Liver (tissue), 9 donors: Measurements from ENCODE around the gene ADORA2B. TPM values are rescaled to one million over a fixed set of nuclear protein-coding genes. Genes with fewer than 3 reads are reported as not detected.

Experiments used
- DNase-seq: peaks from one replicate; pipeline ENCODE4 v3.0.0-alpha.2; 2017; ENCODE audit warnings: low spot score
- H3K27ac ChIP-seq, 2 donors: one replicate each; pipeline ENCODE4 v1.7.0; 2013; ENCODE audit warnings: inconsistent platforms in 2 of 2, low read length in 2 of 2, control low read depth in 1 of 2, low read depth in 1 of 2, mild to moderate bottlenecking in 1 of 2
- H3K27me3 ChIP-seq, 4 donors: one replicate each; pipeline versions ENCODE4 v1.6.1 to v1.7.0; 2013; ENCODE audit warnings: low read length in 3 of 4, inconsistent platforms in 1 of 4, mild to moderate bottlenecking in 1 of 4, moderate library complexity in 1 of 4; ENCODE audit not compliant: control insufficient read depth in 4 of 4, insufficient read depth in 4 of 4
- H3K36me3 ChIP-seq, 4 donors: one replicate each; pipeline versions ENCODE4 v1.6.1 to v1.7.0; 2013; ENCODE audit warnings: low read length in 3 of 4, mild to moderate bottlenecking in 3 of 4, low read depth in 1 of 4, moderate library complexity in 1 of 4; ENCODE audit not compliant: control insufficient read depth in 4 of 4, insufficient read depth in 3 of 4
- H3K4me1 ChIP-seq, 4 donors: one replicate each; pipeline versions ENCODE4 v1.6.1 to v1.7.0; 2013; ENCODE audit warnings: low read length in 3 of 4, mild to moderate bottlenecking in 3 of 4, moderate library complexity in 1 of 4; ENCODE audit not compliant: control insufficient read depth in 4 of 4, insufficient read depth in 4 of 4
- H3K4me3 ChIP-seq, 3 donors: one replicate each; pipeline versions ENCODE4 v1.6.1 to v1.7.0; 2013; ENCODE audit warnings: low read length in 3 of 3, control low read depth in 1 of 3, low read depth in 1 of 3, mild to moderate bottlenecking in 1 of 3
- H3K9ac ChIP-seq, 2 donors: one replicate each; pipeline ENCODE4 v1.7.0; 2013; ENCODE audit warnings: low read length in 2 of 2, mild to moderate bottlenecking in 2 of 2, moderate library complexity in 2 of 2, control low read depth in 1 of 2, low read depth in 1 of 2
- H3K9me3 ChIP-seq, 4 donors: one replicate each; pipeline versions ENCODE4 v1.6.1 to v1.7.0; 2013; ENCODE audit warnings: low read length in 3 of 4; ENCODE audit not compliant: control insufficient read depth in 4 of 4
- ATF3 ChIP-seq: IDR thresholded peaks from 2 replicates; pipeline ENCODE4 v1.6.1; 2016; ENCODE audit warnings: antibody characterized with exemption
- EGR1 ChIP-seq, 2 donors: IDR thresholded peaks; 2 replicates each; pipeline ENCODE4 v1.6.1; 2016 to 2018; ENCODE audit warnings: antibody characterized with exemption in 2 of 2, low read depth in 2 of 2
- FOXA2 ChIP-seq: IDR thresholded peaks from 2 replicates; pipeline ENCODE4 v1.6.1; 2016; ENCODE audit warnings: antibody characterized with exemption
- GABPA ChIP-seq, 2 donors: IDR thresholded peaks in 1 of 2; conservative IDR thresholded peaks in 1 of 2; 2 replicates each; pipeline ENCODE4 v1.6.1; 2016; ENCODE audit warnings: antibody characterized with exemption in 2 of 2, mild to moderate bottlenecking in 1 of 2, moderate library complexity in 1 of 2
- HNF4A ChIP-seq, 2 donors: conservative IDR thresholded peaks; 2 replicates each; pipeline ENCODE4 v1.6.1; 2016; ENCODE audit warnings: antibody characterized with exemption in 2 of 2, mild to moderate bottlenecking in 2 of 2
- HNF4G ChIP-seq: IDR thresholded peaks from 2 replicates; pipeline ENCODE4 v1.6.1; 2016; ENCODE audit warnings: antibody characterized with exemption
- MAX ChIP-seq: IDR thresholded peaks from 2 replicates; pipeline ENCODE4 v1.6.1; 2016; ENCODE audit warnings: antibody characterized with exemption
- RAD21 ChIP-seq, 2 donors: IDR thresholded peaks; 2 replicates each; pipeline ENCODE4 v1.6.1; 2016; ENCODE audit warnings: antibody characterized with exemption in 2 of 2, mild to moderate bottlenecking in 2 of 2
- REST ChIP-seq: IDR thresholded peaks from 2 replicates; pipeline ENCODE4 v1.6.1; 2016; ENCODE audit warnings: antibody characterized with exemption, mild to moderate bottlenecking
- RXRA ChIP-seq, 2 donors: IDR thresholded peaks; 2 replicates each; pipeline ENCODE4 v1.6.1; 2017 to 2018; ENCODE audit warnings: antibody characterized with exemption in 2 of 2, mild to moderate bottlenecking in 1 of 2
- SP1 ChIP-seq: IDR thresholded peaks from 2 replicates; pipeline ENCODE4 v1.6.1; 2018; ENCODE audit warnings: antibody characterized with exemption, mild to moderate bottlenecking
- WGBS: extraction: QIAGEN DNeasy Blood & Tissue Kit; methylation state at CpG from one replicate; pipeline ENCODE4 v1.1.7; 2013; 5-methylcytosine and 5-hydroxymethylcytosine counted together
- polyA plus RNA-seq, 2 donors: library from polyadenylated mRNA; stranded (reverse) in 1 of 2; unstranded in 1 of 2; fragments of 200-250 nt in 1 of 2; fragments of >200 nt in 1 of 2; fragmentation: Nextera tagmentation in 1 of 2; extraction: Ambion mirVana in 1 of 2; gene quantifications; one replicate each; pipeline versions ENCODE4 v1.2.1 to v1.2.3, GENCODE V29; 2013 to 2015
- total RNA-seq, 2 donors: library from RNA; depleted of rRNA; stranded (reverse); fragments of >200 nt; gene quantifications; one replicate each; pipeline ENCODE4 v1.2.3, GENCODE V29; 2014
- donor health status: healthy.
- donor health status: healthy.
- donor health status: healthy.
- donor health status: healthy.
- donor health status: healthy.

ADORA2B gene
- total and polyA plus RNA-seq, 4 donors = 0.24 to 3.3 (median 0.28) TPM

GRCh38 chr17:15981208-15981607, 36.3 kb downstream of the ADORA2B start (continued):
- TF ChIP-seq HNF4G (no peak), GABPA (IDR thresholded peaks at IDR 0.05 in 1 of 2, conservative IDR thresholded peaks at IDR 0.05 in 1 of 2) (no peak)

GRCh38 chr17:15981646-15982580, 37.0 kb downstream of the ADORA2B start:
- H3K4me1 ChIP-seq = no peaks in the 10 kb centered on the region
- 88% methylated on average over 5 of the region's 5 CpGs for WGBS
- H3K9ac ChIP-seq = no peak overlapping the region
- H3K4me3 ChIP-seq = no peak overlapping the region
- DNase-seq = no peak
- H3K36me3 ChIP-seq = peaks cover 3 to 60% (median 45%) of the 10 kb centered on the region in 4 donors
- no peaks in the 10 kb centered on the region for H3K27me3 ChIP-seq
- no peak overlapping the region for H3K27ac ChIP-seq
- no peak for TF ChIP-seq FOXA2
- TF ChIP-seq SP1 = no peak
- no peak for TF ChIP-seq REST
- no peak for TF ChIP-seq GABPA (IDR thresholded peaks at IDR 0.05 in 1 of 2, conservative IDR thresholded peaks at IDR 0.05 in 1 of 2)
- no peak for TF ChIP-seq RAD21 (IDR thresholded peaks at IDR 0.05)
- no peaks in the 10 kb centered on the region for H3K9me3 ChIP-seq

- TF ChIP-seq RAD21 (IDR thresholded peaks at IDR 0.05) = no peak
- no peak for TF ChIP-seq SP1
- no peak for TF ChIP-seq REST
- no peak for TF ChIP-seq EGR1 (IDR thresholded peaks at IDR 0.05; ENCODE audit: low read depth in 2 of 2)
- no peak for TF ChIP-seq RXRA (IDR thresholded peaks at IDR 0.05)
- no peak for TF ChIP-seq MAX
- no peak for TF ChIP-seq HNF4A (conservative IDR thresholded peaks at IDR 0.05)
- TF ChIP-seq ATF3 = no peak
Observed at GRCh38 chr17:15996322-15996721, 51.4 kb downstream of the ADORA2B start.

More at GRCh38 chr17:15996322-15996721, 51.4 kb downstream of the ADORA2B start:
- Histone ChIP-seq H3K27me3 (no peaks in the 10 kb centered on the region), H3K27ac (no peak overlapping the region), H3K9ac (no peak overlapping the region), H3K4me1 (peaks cover 3 to 15% (median 8%) of the 10 kb centered on the region in 4 donors), H3K9me3 (no peaks in the 10 kb centered on the region), H3K36me3 (peaks cover 0 to 4% (median under 1%) of the 10 kb centered on the region in 4 donors), H3K4me3 (no peak overlapping the region)
- no peak for DNase-seq
- 70% methylated on average over 6 of the region's 6 CpGs for WGBS
